Measurements from ENCODE around the gene GPR156.

The GPR156 gene

DNA sequence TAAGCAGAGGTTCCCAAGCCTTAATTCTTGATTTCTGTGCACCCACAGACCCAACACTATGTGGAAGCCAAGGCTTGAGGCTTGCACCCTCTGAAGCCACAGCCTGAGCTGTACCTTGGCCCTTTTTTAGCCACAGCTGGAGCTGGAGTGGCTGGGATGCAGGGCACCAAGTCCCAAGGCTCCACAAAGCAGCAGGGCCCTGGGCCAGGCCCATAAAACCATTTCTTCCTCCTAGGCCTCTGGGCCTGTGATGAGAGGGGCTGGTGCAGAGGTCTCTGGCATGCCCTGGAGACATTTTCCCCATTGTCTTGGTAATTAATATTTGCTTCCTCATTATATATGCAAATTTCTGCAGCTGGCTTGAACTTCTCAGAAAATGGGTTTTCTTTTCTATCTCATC, 129.9 kb downstream of the GPR156 start:
- no peak for TF ChIP-seq CEBPB (IDR thresholded peaks at IDR 0.05)
- no peak for TF ChIP-seq REST (IDR thresholded peaks at IDR 0.05; ENCODE audit: low read depth)
- TF ChIP-seq TCF12 (IDR thresholded peaks at IDR 0.05; ENCODE audit: low read depth), result no peak
- TF ChIP-seq, protein P1, sequence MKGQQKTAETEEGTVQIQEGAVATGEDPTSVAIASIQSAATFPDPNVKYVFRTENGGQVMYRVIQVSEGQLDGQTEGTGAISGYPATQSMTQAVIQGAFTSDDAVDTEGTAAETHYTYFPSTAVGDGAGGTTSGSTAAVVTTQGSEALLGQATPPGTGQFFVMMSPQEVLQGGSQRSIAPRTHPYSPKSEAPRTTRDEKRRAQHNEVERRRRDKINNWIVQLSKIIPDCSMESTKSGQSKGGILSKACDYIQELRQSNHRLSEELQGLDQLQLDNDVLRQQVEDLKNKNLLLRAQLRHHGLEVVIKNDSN (IDR thresholded peaks at IDR 0.05), result no peak
- no peak for TF ChIP-seq YY1 (IDR thresholded peaks at IDR 0.05; ENCODE audit: low read depth)
- no peak for TF ChIP-seq RAD21 (IDR thresholded peaks at IDR 0.05; ENCODE audit: low read depth)
- no peak for TF ChIP-seq TAF1 (IDR thresholded peaks at IDR 0.05; ENCODE audit: low read depth)
- no peak for TF ChIP-seq ZBTB7A (IDR thresholded peaks at IDR 0.05; ENCODE audit: low read depth)
- TF ChIP-seq EP300 (IDR thresholded peaks at IDR 0.05; ENCODE audit: borderline replicate concordance), result no peak
- no peak for TF ChIP-seq EGR1 (IDR thresholded peaks at IDR 0.05)
- no peak for TF ChIP-seq CREB1 (IDR thresholded peaks at IDR 0.05; ENCODE audit: low read depth)

GRCh38 chr3:120153294-120153693, 131.7 kb downstream of the GPR156 start:
- no peak for TF ChIP-seq REST (IDR thresholded peaks at IDR 0.05; ENCODE audit: low read depth)
- no peak for TF ChIP-seq TEAD4 (IDR thresholded peaks at IDR 0.05)
- no peak for TF ChIP-seq ZBTB7A (IDR thresholded peaks at IDR 0.05; ENCODE audit: low read depth)
- TF ChIP-seq EGR1 (IDR thresholded peaks at IDR 0.05), result no peak
- no peak for TF ChIP-seq TAF1 (IDR thresholded peaks at IDR 0.05; ENCODE audit: low read depth)
- no peak for TF ChIP-seq CEBPB (IDR thresholded peaks at IDR 0.05)
- no peak for TF ChIP-seq TCF12 (IDR thresholded peaks at IDR 0.05; ENCODE audit: low read depth)
- TF ChIP-seq NFIC (IDR thresholded peaks at IDR 0.05), result no peak
- no peak for TF ChIP-seq RAD21 (IDR thresholded peaks at IDR 0.05; ENCODE audit: low read depth)
- TF ChIP-seq, protein P2, sequence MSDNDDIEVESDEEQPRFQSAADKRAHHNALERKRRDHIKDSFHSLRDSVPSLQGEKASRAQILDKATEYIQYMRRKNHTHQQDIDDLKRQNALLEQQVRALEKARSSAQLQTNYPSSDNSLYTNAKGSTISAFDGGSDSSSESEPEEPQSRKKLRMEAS (IDR thresholded peaks at IDR 0.05), result no peak
- TF ChIP-seq EP300 (IDR thresholded peaks at IDR 0.05; ENCODE audit: borderline replicate concordance), result no peak
- TF ChIP-seq CREB1 (IDR thresholded peaks at IDR 0.05; ENCODE audit: low read depth), result no peak
- no peak for TF ChIP-seq FOXM1 (IDR thresholded peaks at IDR 0.05; ENCODE audit: borderline replicate concordance, low read depth)
- TF ChIP-seq, protein P1 (IDR thresholded peaks at IDR 0.05), result no peak
- TF ChIP-seq YY1 (IDR thresholded peaks at IDR 0.05; ENCODE audit: low read depth), result no peak

- TF ChIP-seq CREB1 (IDR thresholded peaks at IDR 0.05; ENCODE audit: low read depth) (no peak), REST (IDR thresholded peaks at IDR 0.05; ENCODE audit: low read depth) (no peak), YY1 (IDR thresholded peaks at IDR 0.05; ENCODE audit: low read depth) (no peak), TEAD4 (IDR thresholded peaks at IDR 0.05) (no peak), EGR1 (IDR thresholded peaks at IDR 0.05) (no peak), NFIC (IDR thresholded peaks at IDR 0.05) (no peak), RAD21 (IDR thresholded peaks at IDR 0.05; ENCODE audit: low read depth) (no peak), CEBPB (IDR thresholded peaks at IDR 0.05) (no peak)
- TF ChIP-seq, protein P1 (IDR thresholded peaks at IDR 0.05), result no peak
Measured at GRCh38 chr3:120151791-120152190, 133.2 kb downstream of the GPR156 start.

- no peak for TF ChIP-seq CREB1 (IDR thresholded peaks at IDR 0.05; ENCODE audit: low read depth)
- TF ChIP-seq FOXM1 (IDR thresholded peaks at IDR 0.05; ENCODE audit: borderline replicate concordance, low read depth), result no peak
- TF ChIP-seq EGR1 (IDR thresholded peaks at IDR 0.05), result no peak
Measured at GRCh38 chr3:120148187-120148949, 136.7 kb downstream of the GPR156 start.
